ENCODE measurements around the gene RNF220. TPM values are rescaled to one million over a fixed set of nuclear protein-coding genes. Genes with fewer than 3 reads are reported as not detected.
"Not testable (repeated sequence)": the region's sequence is repeated elsewhere in the genome, so short reads cannot be mapped to it uniquely, and the experiment has no call there.

Gene RNF220
- total RNA-seq, 4 donors from 2014 or later, result 112 to 134 (median 132) TPM

DNA sequence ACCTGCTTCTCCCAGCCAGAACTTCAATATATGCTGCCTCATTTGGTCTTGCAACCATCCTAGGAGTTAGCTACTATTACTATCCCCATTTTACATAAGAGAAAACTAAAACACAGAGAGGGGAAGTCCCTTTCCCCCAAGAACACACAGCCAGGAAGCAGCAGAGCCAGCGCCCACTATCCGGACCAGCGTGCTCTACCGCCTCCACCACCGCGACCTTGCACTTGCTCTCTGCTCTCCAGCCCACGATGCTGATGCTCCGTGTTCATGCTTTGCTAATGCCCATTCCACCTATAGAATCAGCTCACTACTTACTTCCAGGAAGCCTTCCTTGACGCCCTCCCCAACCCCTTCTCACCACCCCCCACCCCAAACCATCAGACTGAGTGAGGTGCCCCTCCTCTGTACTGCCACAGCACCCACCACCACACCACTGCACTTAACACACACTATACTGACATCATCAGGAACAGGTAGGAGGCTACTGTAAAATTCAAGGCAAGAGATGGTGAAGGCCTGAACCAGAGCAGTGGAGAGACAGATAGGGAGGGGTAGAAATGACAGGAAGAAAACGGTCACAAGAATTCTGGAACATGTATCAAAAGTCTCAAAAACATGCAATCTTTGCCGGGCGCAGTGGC lies 259.8 kb downstream of the RNF220 start:
- Histone ChIP-seq H3K27me3 (no peaks in the 10 kb centered on the region), H3K27ac (no peak overlapping the region), H3K4me3 (no peak overlapping the region), H3K9me3 (no peaks in the 10 kb centered on the region), H3K4me1 (peaks cover 0 to 8% (median 0%) of the 10 kb centered on the region in 3 donors), H3K36me3 (no peaks in the 10 kb centered on the region)
- no peak for ATAC-seq
- TF ChIP-seq EP300 (IDR thresholded peaks at IDR 0.05) (no peak), POLR2A (IDR thresholded peaks at IDR 0.05) (no peak), POLR2AphosphoS5 (IDR thresholded peaks at IDR 0.05) (no peak)
- TF ChIP-seq, protein P1, sequence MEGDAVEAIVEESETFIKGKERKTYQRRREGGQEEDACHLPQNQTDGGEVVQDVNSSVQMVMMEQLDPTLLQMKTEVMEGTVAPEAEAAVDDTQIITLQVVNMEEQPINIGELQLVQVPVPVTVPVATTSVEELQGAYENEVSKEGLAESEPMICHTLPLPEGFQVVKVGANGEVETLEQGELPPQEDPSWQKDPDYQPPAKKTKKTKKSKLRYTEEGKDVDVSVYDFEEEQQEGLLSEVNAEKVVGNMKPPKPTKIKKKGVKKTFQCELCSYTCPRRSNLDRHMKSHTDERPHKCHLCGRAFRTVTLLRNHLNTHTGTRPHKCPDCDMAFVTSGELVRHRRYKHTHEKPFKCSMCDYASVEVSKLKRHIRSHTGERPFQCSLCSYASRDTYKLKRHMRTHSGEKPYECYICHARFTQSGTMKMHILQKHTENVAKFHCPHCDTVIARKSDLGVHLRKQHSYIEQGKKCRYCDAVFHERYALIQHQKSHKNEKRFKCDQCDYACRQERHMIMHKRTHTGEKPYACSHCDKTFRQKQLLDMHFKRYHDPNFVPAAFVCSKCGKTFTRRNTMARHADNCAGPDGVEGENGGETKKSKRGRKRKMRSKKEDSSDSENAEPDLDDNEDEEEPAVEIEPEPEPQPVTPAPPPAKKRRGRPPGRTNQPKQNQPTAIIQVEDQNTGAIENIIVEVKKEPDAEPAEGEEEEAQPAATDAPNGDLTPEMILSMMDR (IDR thresholded peaks at IDR 0.05), result no peak
- 96 to 100% methylated on average over 2 to 4 of the region's 12 CpGs for WGBS, 2 donors (ENCODE audit: low coverage in 1 of 2)

DNA sequence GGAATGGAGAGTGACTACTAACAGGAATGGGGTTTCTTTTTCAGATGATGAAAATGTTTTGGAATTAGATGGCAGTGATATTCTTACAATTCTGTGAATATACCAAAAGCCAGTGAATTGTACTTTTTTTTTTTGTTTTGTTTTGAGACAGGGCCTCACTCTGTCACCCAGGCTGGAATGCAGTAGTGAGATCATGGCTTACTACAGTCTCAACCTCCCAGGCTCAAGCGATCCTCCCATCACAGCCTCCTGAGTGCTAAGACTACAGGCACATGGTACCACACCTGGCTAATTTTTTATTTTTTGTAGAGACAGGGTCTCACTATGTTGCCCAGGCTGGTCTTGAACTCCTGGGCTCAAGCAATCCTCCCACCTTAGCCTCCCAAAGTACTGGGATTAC lies 261.7 kb downstream of the RNF220 start:
- ATAC-seq, H3K36me3 ChIP-seq, H3K27ac ChIP-seq, H3K9me3 ChIP-seq, H3K27me3 ChIP-seq, H3K4me1 ChIP-seq, H3K4me3 ChIP-seq: not testable (repeated sequence)
- 86 to 100% methylated on average over 1 of the region's 1 CpG for WGBS, 2 donors (ENCODE audit: low coverage in 1 of 2)

DNA sequence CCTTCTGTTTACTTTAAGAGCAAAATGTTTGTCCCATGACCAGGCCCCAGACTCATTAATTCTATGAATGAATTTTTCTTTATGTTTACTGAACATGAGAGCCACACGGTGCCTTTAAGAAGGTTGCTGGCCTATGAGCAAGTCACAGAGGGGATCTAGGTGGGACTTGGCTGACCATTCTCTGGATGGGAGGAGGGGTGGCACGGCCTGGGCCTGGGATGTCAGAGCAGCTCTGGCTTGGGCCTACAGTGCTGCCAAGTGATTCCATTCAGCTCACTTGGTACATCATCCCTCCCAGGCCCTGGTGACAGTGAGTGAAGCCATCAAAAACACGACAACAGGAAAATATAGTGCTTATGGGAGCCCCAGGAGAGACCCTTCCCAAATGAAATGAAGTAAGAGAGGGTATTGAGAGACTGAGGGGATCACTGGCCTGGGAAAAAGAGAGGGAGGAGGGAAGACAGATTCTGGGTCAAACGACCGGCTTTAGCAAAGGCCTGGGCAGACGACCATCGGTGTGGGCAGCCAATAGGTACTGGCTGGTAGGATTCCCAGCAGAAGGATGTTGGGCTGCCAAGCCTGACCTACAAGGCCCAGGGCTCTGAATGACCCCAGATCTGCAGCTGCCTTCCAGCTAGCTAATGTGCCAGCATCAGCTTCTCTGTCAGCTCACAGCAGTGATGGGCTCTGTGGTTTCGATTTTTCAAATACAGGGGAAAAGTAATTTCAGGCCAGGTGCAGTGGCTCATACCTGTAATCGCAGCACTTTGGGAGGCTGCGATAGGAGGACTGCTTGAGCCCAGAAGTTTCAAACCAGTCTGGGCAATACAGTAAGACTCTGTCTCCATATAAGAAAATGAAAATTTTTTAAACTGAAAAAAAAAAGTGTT lies 265.9 kb downstream of the RNF220 start:
- no peak overlapping the region for H3K27ac ChIP-seq
- H3K9me3 ChIP-seq, result no peaks in the 10 kb centered on the region
- no peaks in the 10 kb centered on the region for H3K27me3 ChIP-seq
- no peaks in the 10 kb centered on the region for H3K36me3 ChIP-seq
- H3K4me3 ChIP-seq, result no peak overlapping the region
- H3K4me1 ChIP-seq, result peaks cover 0 to 43% (median 3%) of the 10 kb centered on the region in 3 donors
- no peak for TF ChIP-seq POLR2AphosphoS5 (IDR thresholded peaks at IDR 0.05)
- WGBS, 2 donors (ENCODE audit: low coverage in 1 of 2), result 96 to 98% methylated on average over 4 to 6 of the region's 10 CpGs
- ATAC-seq, result no peak

DNA sequence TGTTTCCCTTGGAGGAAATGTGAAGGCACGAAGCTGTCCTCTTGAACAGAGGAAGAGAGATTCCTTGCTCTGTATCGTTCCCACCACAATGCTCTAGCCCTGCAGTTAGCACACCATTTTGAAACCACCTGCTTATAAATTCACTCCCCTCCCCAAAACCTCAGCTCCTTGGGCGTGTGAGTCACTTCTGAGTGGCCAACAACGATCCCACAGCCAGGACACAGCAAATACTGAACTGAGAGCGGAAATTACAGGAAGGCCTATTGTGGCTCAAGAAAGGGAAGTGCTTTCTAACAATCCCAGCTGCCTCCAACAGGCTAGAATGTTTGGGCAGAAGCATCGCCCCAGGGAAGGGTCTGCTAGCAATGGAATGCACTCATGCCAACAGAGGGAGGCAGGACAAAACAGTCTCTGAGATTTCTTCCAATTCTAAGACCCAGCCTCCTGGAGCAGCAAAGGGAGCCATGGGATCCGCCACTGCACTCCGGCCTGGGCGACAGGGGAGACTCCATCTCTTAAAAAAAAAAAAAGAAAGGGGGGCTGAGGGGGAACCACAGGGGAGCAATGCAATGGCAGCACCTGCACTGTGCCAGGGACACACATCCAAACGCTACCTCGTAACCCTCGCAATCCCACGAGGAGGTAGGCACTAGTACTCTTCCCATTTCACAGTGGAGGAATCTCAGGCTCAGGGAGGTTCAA lies 267.4 kb downstream of the RNF220 start:
- Histone ChIP-seq H3K36me3 (no peaks in the 10 kb centered on the region), H3K4me1 (peaks cover 0 to 54% (median 3%) of the 10 kb centered on the region in 3 donors), H3K27me3 (no peaks in the 10 kb centered on the region), H3K9me3 (no peaks in the 10 kb centered on the region), H3K27ac (peak overlapping the region in 3 of 4 donors; percentile 94 to 97 (median 95)), H3K4me3 (no peak overlapping the region)
- WGBS, 2 donors (ENCODE audit: low coverage in 1 of 2), result 73 to 90% methylated on average over 2 to 11 of the region's 13 CpGs
- no peak for ATAC-seq
- no peak for TF ChIP-seq POLR2AphosphoS5 (IDR thresholded peaks at IDR 0.05)
- no peak for TF ChIP-seq POLR2A (IDR thresholded peaks at IDR 0.05)
- no peak for TF ChIP-seq EP300 (IDR thresholded peaks at IDR 0.05)
- TF ChIP-seq, protein P1 (IDR thresholded peaks at IDR 0.05), result no peak

DNA sequence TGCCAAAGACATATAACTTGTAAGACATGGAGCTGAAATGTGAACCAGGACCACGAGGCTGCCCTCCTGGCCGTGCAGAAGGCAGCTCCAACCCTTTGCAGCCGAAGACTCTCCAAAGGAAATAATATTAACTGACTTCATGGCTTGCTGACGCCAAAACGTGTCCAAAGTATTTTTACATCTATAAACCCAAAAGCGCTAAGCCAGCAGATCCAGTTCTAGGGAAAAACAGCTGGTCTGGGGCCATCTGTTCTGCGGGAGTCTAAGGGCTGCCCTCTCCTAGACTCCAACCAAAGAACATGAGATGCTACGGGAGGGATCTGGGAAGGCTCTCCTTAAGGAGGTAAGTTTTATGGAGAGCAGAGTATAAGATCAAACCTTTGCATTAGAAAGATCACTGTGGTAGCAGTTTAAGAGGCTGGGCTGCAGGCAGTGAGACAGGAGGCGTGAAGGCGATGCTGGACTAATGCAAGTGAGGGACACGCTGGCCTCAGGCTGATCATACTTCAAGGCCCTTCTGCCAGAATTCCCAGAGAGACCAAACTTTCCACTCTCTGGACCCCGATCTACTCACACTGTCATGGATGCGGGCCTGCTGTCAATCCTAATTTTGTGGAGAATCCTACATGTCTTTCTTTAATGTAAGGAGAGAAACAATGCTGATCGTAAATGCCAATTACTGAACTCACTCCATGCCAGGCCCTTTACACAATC lies 268.1 kb downstream of the RNF220 start:
- WGBS, 2 donors (ENCODE audit: low coverage in 1 of 2), result 72 to 74% methylated on average over 8 to 13 of the region's 14 CpGs
- Histone ChIP-seq H3K9me3 (no peaks in the 10 kb centered on the region), H3K27ac (peak overlapping the region; percentile 77 to 97 (median 94)), H3K4me1 (peaks cover 0 to 56% (median 3%) of the 10 kb centered on the region in 3 donors), H3K27me3 (no peaks in the 10 kb centered on the region), H3K36me3 (no peaks in the 10 kb centered on the region), H3K4me3 (peak overlapping the region; percentile 48 to 73)
- TF ChIP-seq POLR2AphosphoS5 (IDR thresholded peaks at IDR 0.05) (no peak), EP300 (IDR thresholded peaks at IDR 0.05) (no peak), POLR2A (IDR thresholded peaks at IDR 0.05) (no peak)
- TF ChIP-seq, protein P1 (IDR thresholded peaks at IDR 0.05), result no peak
- ATAC-seq, result no peak
